Measurements from ENCODE around the gene AMOTL1. TPM values are rescaled to one million over a fixed set of nuclear protein-coding genes. Genes with fewer than 3 reads are reported as not detected.

AMOTL1 gene
- total RNA-seq, 1 donor from 2014 or later = 22.9 TPM

GRCh38 chr11:94871491-94872185 lies 103.5 kb downstream of the AMOTL1 start:
- ATAC-seq = no peak

GRCh38 chr11:94873916-94874540 lies 105.9 kb downstream of the AMOTL1 start:
- DNase-seq (ENCODE audit: low spot score) = no peak
- ATAC-seq = peak; percentile 27

More at GRCh38 chr11:94871491-94872185, 103.5 kb downstream of the AMOTL1 start:
- no peak for DNase-seq (ENCODE audit: low spot score)

- ATAC-seq (no peak), DNase-seq (ENCODE audit: low spot score) (no peak)
These were observed 108.1 kb downstream of the AMOTL1 start for GRCh38 chr11:94876222-94876621.

- peak; percentile 70 for ATAC-seq
- peak; percentile 50 for DNase-seq (ENCODE audit: low spot score)
These were observed 108.7 kb downstream of the AMOTL1 start for GRCh38 chr11:94876645-94877442.

GRCh38 chr11:94877443-94878200 lies 109.5 kb downstream of the AMOTL1 start:
- no peak for DNase-seq (ENCODE audit: low spot score)
- no peak for ATAC-seq

- no peak for DNase-seq (ENCODE audit: low spot score)
- ATAC-seq = no peak
These were observed 110.8 kb downstream of the AMOTL1 start for GRCh38 chr11:94879006-94879405.

- ATAC-seq = no peak
- DNase-seq (ENCODE audit: low spot score) = no peak
These were observed 112.1 kb downstream of the AMOTL1 start for GRCh38 chr11:94880216-94880615.

- ATAC-seq = no peak
- no peak for DNase-seq (ENCODE audit: low spot score)
These were observed 114.8 kb downstream of the AMOTL1 start for GRCh38 chr11:94882931-94883330.

- ATAC-seq = no peak
These were observed 115.7 kb downstream of the AMOTL1 start for GRCh38 chr11:94883878-94884277.

GRCh38 chr11:94884376-94884775 lies 116.2 kb downstream of the AMOTL1 start:
- DNase-seq (ENCODE audit: low spot score) = no peak
- no peak for ATAC-seq

More at GRCh38 chr11:94883878-94884277, 115.7 kb downstream of the AMOTL1 start:
- no peak for DNase-seq (ENCODE audit: low spot score)

- ATAC-seq = no peak
- no peak for DNase-seq (ENCODE audit: low spot score)
These were observed 117.0 kb downstream of the AMOTL1 start for GRCh38 chr11:94885133-94885532.

GRCh38 chr11:94885581-94885980 lies 117.4 kb downstream of the AMOTL1 start:
- ATAC-seq (peak; percentile 32), DNase-seq (ENCODE audit: low spot score) (no peak)

- no peak for ATAC-seq
- DNase-seq (ENCODE audit: low spot score) = no peak
These were observed 120.0 kb downstream of the AMOTL1 start for GRCh38 chr11:94888204-94888603.

- ATAC-seq (no peak), DNase-seq (ENCODE audit: low spot score) (no peak)
These were observed 127.3 kb downstream of the AMOTL1 start for GRCh38 chr11:94895451-94895850.

GRCh38 chr11:94895971-94896370 lies 127.8 kb downstream of the AMOTL1 start:
- ATAC-seq = no peak

GRCh38 chr11:94897330-94897768 lies 129.2 kb downstream of the AMOTL1 start:
- peak; percentile 96 for ATAC-seq

More at GRCh38 chr11:94895971-94896370, 127.8 kb downstream of the AMOTL1 start:
- DNase-seq (ENCODE audit: low spot score) = no peak

GRCh38 chr11:94907226-94907625 lies 139.1 kb downstream of the AMOTL1 start:
- no peak for DNase-seq (ENCODE audit: low spot score)
- no peak for ATAC-seq

More at GRCh38 chr11:94897330-94897768, 129.2 kb downstream of the AMOTL1 start:
- DNase-seq (ENCODE audit: low spot score) = peak; percentile 52

GRCh38 chr11:94909371-94909820 lies 141.2 kb downstream of the AMOTL1 start:
- ATAC-seq (no peak), DNase-seq (ENCODE audit: low spot score) (no peak)

- ATAC-seq = no peak
These were observed 142.1 kb downstream of the AMOTL1 start for GRCh38 chr11:94910270-94910669.

GRCh38 chr11:94910779-94911178 lies 142.6 kb downstream of the AMOTL1 start:
- DNase-seq (ENCODE audit: low spot score) (no peak), ATAC-seq (no peak)

More at GRCh38 chr11:94910270-94910669, 142.1 kb downstream of the AMOTL1 start:
- DNase-seq (ENCODE audit: low spot score) = no peak

- ATAC-seq (no peak), DNase-seq (ENCODE audit: low spot score) (no peak)
These were observed 144.7 kb downstream of the AMOTL1 start for GRCh38 chr11:94912806-94913205.

Data from left lobe of liver (tissue), 2 donors.